NCI-H1930 (cell line): ENCODE measurements around the gene KRT85.
"Not testable (repeated sequence)": the region's sequence is repeated elsewhere in the genome, so short reads cannot be mapped to it uniquely, and the experiment has no call there.

Experiments
- DNase-seq, 2 experiments: peaks; one replicate each; lab custom pipeline; 2025; lab: John Stamatoyannopoulos, UW

The KRT85 gene

GRCh38 chr12:52366738-52367485, at the start of gene KRT85:
Gene KRT85, minus strand, starts transcription at chr12:52367481. Its CDS starts 76 bp downstream, at chr12:52367405.
- DNase-seq = no peak

- no peak for DNase-seq
These were observed 49.5 kb upstream of the KRT85 start for GRCh38 chr12:52416795-52417194.

- no peak for DNase-seq
These were observed 48.8 kb upstream of the KRT85 start for GRCh38 chr12:52415870-52416750.

- DNase-seq = no peak
These were observed 47.7 kb upstream of the KRT85 start for GRCh38 chr12:52414936-52415335.

GRCh38 chr12:52413782-52414345, 46.6 kb upstream of the KRT85 start:
- DNase-seq = no peak

GRCh38 chr12:52413202-52413601, 45.9 kb upstream of the KRT85 start:
- no peak for DNase-seq

- no peak for DNase-seq
These were observed 44.5 kb upstream of the KRT85 start for GRCh38 chr12:52411815-52412214.

- not testable (repeated sequence) for DNase-seq
These were observed 43.4 kb upstream of the KRT85 start for GRCh38 chr12:52410589-52411248.

GRCh38 chr12:52407918-52408317, 40.6 kb upstream of the KRT85 start:
- DNase-seq = no peak

- DNase-seq = no peak
These were observed 38.7 kb upstream of the KRT85 start, which contains the start of gene KRT82 for GRCh38 chr12:52405922-52406385. Gene KRT82, minus strand, starts transcription at chr12:52406335. Its CDS starts 58 bp downstream, at chr12:52406277.

- no peak for DNase-seq
These were observed 37.7 kb upstream of the KRT85 start for GRCh38 chr12:52404951-52405350.

GRCh38 chr12:52403561-52403960, 36.3 kb upstream of the KRT85 start:
- no peak for DNase-seq

- DNase-seq = no peak
These were observed 35.7 kb upstream of the KRT85 start for GRCh38 chr12:52402873-52403540.

GRCh38 chr12:52402377-52402776, 35.1 kb upstream of the KRT85 start:
- DNase-seq = no peak

- no peak for DNase-seq
These were observed 34.6 kb upstream of the KRT85 start for GRCh38 chr12:52401926-52402325.

- DNase-seq = no peak
These were observed 34.2 kb upstream of the KRT85 start for GRCh38 chr12:52401526-52401925.

- no peak for DNase-seq
These were observed 33.6 kb upstream of the KRT85 start for GRCh38 chr12:52400906-52401305.

- no peak for DNase-seq
These were observed 32.5 kb upstream of the KRT85 start for GRCh38 chr12:52399756-52400155.

GRCh38 chr12:52398176-52398575, 30.9 kb upstream of the KRT85 start:
- DNase-seq = no peak

GRCh38 chr12:52396656-52397055, 29.4 kb upstream of the KRT85 start:
- no peak for DNase-seq

GRCh38 chr12:52395761-52396434, 28.6 kb upstream of the KRT85 start:
- peak; percentile 26 to 35 for DNase-seq
